OCI-LY7 (cell line): Measurements from ENCODE around the gene ABCB11.

Source experiments
- CTCF ChIP-seq: fragments of 200-600 bp; sonication (generic); conservative IDR thresholded peaks from 2 replicates; pipeline ENCODE4 v1.5.1; 2014; ENCODE audit warnings: mild to moderate bottlenecking, antibody characterized with exemption, low read length, moderate library complexity, mixed read lengths
- EZH2phosphoT487 ChIP-seq: fragments of 200-600 bp; sonication (generic); IDR thresholded peaks from 2 replicates; pipeline ENCODE4 v1.6.1; 2018; ENCODE audit warnings: low read depth, borderline replicate concordance, mild to moderate bottlenecking, mixed run types, antibody characterized with exemption, low read length, moderate library complexity, mixed read lengths

- no peak for TF ChIP-seq CTCF
- TF ChIP-seq EZH2phosphoT487 = no peak
Measured at GRCh38 chr2:168988755-168989154, 42.4 kb downstream of the ABCB11 start.
